ENCODE measurements around the gene ARCN1.

The ARCN1 gene

GRCh38 chr11:118639899-118640298, 67.7 kb downstream of the ARCN1 start:
- peaks cover 2% of the 10 kb centered on the region for H3K27me3 Mint-ChIP-seq (ENCODE audit: low read depth, poor library complexity)
- H3K4me3 Mint-ChIP-seq, result no peak overlapping the region
- peaks cover 13% of the 10 kb centered on the region for H3K4me1 Mint-ChIP-seq
- peaks cover 21% of the 10 kb centered on the region for H3K36me3 Mint-ChIP-seq (ENCODE audit: low read depth)
- peak overlapping the region; percentile 87 for H3K27ac Mint-ChIP-seq
- no peaks in the 10 kb centered on the region for H3K9me3 Mint-ChIP-seq
- no peak for TF ChIP-seq CTCF (IDR thresholded peaks at IDR 0.05)
- no peak for DNase-seq

GRCh38 chr11:118640332-118641154, 68.3 kb downstream of the ARCN1 start:
- peaks cover 25% of the 10 kb centered on the region for H3K36me3 Mint-ChIP-seq (ENCODE audit: low read depth)
- no peak overlapping the region for H3K27ac Mint-ChIP-seq
- H3K4me1 Mint-ChIP-seq, result peaks cover 7% of the 10 kb centered on the region
- H3K9me3 Mint-ChIP-seq, result no peaks in the 10 kb centered on the region
- DNase-seq, result no peak
- no peak for TF ChIP-seq CTCF (IDR thresholded peaks at IDR 0.05)
- peaks cover 2% of the 10 kb centered on the region for H3K27me3 Mint-ChIP-seq (ENCODE audit: low read depth, poor library complexity)
- no peak overlapping the region for H3K4me3 Mint-ChIP-seq

- no peak for DNase-seq
- Mint-ChIP-seq H3K27ac (no peak overlapping the region), H3K36me3 (ENCODE audit: low read depth) (peaks cover 24% of the 10 kb centered on the region), H3K27me3 (ENCODE audit: low read depth, poor library complexity) (peaks cover 2% of the 10 kb centered on the region), H3K4me1 (no peaks in the 10 kb centered on the region), H3K4me3 (no peak overlapping the region), H3K9me3 (no peaks in the 10 kb centered on the region)
- no peak for TF ChIP-seq CTCF (IDR thresholded peaks at IDR 0.05)
These were observed 69.3 kb downstream of the ARCN1 start for GRCh38 chr11:118641397-118642019.

- Mint-ChIP-seq H3K27me3 (ENCODE audit: low read depth, poor library complexity) (peaks cover 2% of the 10 kb centered on the region), H3K4me3 (no peak overlapping the region)
These were observed 71.2 kb downstream of the ARCN1 start for GRCh38 chr11:118643142-118643994.

GRCh38 chr11:118643995-118644345, 71.8 kb downstream of the ARCN1 start:
- no peaks in the 10 kb centered on the region for H3K9me3 Mint-ChIP-seq
- H3K36me3 Mint-ChIP-seq (ENCODE audit: low read depth), result peaks cover 41% of the 10 kb centered on the region
- H3K27ac Mint-ChIP-seq, result peak overlapping the region; percentile 61
- no peaks in the 10 kb centered on the region for H3K4me1 Mint-ChIP-seq
- no peak overlapping the region for H3K4me3 Mint-ChIP-seq
- TF ChIP-seq CTCF (IDR thresholded peaks at IDR 0.05), result no peak
- peaks cover 2% of the 10 kb centered on the region for H3K27me3 Mint-ChIP-seq (ENCODE audit: low read depth, poor library complexity)
- DNase-seq, result no peak

More at GRCh38 chr11:118643142-118643994, 71.2 kb downstream of the ARCN1 start:
- H3K4me1 Mint-ChIP-seq, result no peaks in the 10 kb centered on the region
- DNase-seq, result no peak
- H3K27ac Mint-ChIP-seq, result no peak overlapping the region
- H3K36me3 Mint-ChIP-seq (ENCODE audit: low read depth), result peaks cover 38% of the 10 kb centered on the region
- no peaks in the 10 kb centered on the region for H3K9me3 Mint-ChIP-seq
- no peak for TF ChIP-seq CTCF (IDR thresholded peaks at IDR 0.05)

Data from nephron progenitor cell (in vitro differentiated cells).